Stimulated activated CD4-positive, alpha-beta T cell treated with anti-CD3 and anti-CD28 coated beads, Interleukin-1b, Interleukin-23, amount 100 ng/mL, for 4 hours (primary cell): Measurements from ENCODE around the gene TFF3.
A peak's percentile ranks its signal among the peaks of the same experiment; 100 is the strongest.

Experiments used
- DNase-seq, 2 donors: peaks; one replicate each; pipeline ENCODE4 v3.0.0-alpha.2; 2020; ENCODE audit warnings: low read depth in 2 of 2

TFF3 gene

DNA sequence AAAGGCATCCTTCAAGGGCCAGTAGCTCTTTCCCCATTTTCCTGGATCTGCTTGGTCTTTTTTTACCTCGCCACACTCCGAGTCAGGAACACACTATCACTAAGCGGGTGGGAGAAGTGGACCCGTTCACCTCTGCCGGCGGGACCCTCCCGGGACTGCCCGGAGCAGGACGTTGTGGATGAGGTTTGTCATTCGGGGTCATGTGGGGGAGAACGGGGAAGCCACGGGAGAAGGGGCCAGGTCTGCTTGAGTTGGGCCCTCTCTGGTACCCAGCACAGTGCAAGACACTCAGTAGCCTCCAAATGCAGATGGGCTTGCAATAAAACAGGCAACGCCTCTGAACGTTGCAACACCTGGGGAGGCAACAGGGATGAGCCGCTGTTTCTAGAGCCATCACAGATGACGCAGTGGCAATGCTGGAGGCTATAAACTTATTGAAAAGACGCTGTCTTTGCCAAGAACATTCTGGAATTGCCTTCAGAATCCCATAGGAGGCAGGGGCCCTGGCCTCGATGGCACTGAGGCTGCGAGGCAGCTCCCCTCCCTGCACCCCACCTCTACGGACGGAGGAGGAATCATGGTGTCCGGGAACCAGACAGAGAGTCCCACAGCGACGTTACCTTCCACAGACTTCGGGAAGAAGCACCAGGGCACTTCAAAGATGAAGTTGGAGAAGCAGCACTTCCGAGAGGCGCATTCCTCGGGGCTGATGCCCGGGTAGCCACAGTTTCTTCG, 31.8 kb upstream of the TFF3 start:
- DNase-seq = no peak

DNA sequence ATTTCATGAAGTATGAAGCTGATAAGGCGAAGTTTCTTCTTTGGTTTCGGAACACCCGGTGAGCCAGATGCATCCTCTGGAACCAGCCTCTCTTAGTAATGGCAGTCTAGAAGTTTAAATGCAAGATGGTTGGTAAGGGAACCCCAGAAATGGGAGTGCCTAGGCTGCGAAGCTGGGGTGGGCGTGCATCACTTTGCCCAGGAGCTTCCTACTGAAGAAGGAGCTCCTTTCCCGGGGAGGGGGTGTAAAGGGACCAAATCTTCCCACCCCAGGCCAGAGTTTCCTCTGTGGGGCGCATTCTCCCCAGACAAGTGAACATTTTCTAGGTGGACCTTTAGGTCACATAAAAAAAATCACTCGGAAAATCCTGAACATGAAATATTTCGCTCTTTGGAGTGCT, 31.2 kb upstream of the TFF3 start:
- no peak for DNase-seq

DNA sequence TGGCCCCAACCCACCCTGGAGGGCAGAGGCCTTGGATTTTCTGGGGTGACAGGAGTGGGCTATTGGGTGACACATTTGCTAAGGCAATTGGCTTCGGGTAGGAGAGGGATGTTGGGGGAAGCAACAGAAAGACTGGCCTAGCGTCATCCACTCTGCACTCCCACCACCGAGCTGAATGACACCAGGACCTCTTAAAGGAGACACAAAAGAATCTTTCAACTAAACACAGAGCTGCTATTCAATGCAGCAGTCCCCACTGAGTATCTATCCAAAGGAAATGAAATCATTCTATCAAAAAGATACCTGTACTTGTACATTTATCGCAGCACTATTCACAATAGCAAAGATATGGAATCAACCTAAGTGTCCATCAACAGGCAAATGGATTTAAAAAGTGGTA, 29.4 kb upstream of the TFF3 start:
- DNase-seq = no peak

DNA sequence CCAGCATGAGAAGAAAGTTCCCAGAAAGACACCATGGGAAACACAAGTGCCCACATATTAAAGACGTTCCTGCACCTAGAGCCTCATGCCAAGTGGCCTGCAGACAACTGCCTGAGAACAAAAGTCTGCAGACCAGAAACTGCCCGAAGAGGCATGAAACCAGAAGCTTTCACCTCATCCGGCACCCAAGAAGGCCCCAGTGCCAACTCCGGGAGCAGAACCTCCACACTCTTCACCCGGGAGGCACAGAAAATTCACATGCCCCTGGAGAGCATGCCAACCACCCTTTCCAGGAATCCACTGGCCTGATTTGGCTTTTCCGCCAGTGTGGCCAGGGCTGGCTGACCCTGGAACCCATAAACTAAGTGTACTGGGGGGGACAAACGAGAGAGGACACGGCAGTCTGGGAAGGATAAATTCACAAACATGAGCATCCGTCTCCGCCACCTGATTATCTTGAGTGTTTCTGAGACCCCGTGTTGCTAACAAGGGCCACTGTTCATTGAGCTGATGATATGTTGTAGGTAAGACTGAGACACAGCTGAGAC, 28.8 kb upstream of the TFF3 start:
- no peak for DNase-seq

DNA sequence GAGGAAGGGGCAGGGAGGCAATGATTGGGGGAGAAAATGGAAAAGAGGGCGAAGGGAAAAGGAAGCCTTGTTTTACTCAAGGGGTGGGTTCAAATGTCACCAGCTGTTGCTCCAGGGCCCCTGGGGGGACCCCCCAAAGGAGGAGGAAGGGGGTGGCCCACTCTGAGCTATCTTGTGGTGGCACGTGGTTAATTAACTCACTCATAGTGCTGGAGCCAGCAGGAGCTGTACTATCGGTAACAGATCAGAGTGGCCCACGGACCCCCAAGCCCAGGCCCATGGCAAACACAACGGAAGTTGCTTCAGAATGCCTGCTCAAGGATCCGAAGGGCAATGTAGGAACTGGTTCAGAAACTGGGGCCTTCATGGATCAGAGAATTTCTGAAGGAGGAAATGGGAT, 28.3 kb upstream of the TFF3 start:
- DNase-seq = no peak

DNA sequence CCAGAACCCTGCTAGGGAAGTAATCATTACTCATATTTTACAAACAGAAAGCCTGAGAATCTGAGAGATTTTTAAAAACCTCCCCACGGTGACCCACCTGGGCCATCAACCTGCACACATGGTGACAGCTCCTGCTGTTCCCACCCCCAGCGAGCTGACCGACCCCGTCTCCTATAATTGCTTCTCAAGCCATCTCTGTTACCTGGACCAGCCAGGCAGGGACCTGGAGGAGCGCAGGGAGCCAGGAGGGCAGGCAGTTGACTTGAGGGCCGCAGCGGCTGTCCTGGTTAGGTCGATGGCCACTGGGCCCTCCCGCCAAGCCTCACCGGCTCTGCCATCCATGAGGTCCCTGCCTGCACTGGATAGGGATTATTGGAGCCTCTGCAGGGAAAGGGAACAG, 27.9 kb upstream of the TFF3 start:
- no peak for DNase-seq

DNA sequence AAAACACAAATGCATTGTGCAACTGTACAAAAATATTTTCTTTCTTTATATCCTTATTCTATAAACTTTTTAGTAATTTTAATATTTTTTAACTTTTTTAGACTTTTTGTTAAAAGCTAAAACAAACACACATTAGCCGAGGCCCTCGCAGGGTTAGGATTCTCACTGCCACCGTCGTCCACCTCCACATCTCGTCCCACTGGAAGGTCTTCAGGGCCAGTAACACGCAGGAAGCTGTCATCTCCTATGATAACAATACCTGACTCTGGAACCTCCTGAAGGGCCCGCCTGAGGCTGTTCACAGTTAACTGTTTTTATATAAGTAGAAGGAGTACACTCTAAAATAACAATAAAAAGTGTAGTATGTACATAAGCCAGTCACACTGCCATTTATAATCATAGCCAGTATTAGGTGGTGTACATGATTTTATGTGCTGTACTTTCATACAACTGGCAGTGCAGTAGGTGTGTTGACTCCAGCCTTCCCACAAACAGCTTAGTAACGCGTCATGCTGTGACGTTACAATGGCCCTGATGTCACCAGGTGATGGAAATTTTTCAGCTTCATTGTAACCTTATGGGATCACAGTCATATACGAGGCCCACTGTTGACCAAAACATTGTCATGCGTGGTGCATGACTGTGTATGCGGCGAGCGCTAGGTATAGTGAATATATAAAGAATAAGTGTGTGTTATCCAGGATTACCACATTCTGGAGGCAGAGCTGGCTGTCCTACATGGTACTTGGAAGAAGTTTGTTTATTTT, 26.8 kb upstream of the TFF3 start:
- DNase-seq = no peak

DNA sequence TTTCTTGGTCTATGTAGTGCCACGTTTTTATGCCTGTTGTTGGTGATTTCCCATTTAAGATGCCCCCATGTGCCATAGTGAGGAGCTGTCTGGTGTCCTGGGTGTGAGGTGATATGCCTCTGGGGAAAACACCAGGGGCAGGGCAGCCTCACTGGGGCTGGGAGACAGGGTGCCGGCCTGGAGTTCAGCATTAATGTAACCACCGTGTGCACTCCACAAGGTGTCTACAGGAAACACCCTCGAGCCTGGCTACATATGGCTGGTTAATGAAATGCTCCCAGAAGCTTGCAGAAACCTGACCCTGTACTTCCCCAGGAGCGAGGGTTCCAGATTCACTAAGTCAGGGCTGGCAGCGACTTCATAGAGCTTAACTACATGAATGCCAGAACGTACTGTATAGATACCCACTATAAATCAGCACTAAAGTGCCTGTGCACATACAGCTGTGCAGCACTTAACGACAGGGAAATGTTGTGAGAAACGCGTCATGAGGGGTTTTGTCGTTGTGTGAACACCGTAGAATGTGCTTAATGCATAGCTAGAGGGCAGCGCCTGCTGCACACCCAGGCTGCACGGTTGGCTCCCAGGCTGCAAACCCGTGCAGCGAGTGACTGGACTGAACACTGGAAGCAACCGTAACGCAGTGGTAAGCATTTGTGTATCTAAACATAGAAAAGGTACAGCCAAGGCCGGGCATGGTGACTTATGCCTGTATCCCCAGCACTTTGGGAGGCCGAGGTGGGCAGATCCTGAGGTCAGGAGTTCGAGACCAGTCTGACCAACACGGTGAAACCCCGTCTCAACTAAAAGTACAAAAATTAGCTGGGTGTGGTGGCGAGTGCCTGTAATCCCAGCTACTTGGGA, 25.2 kb upstream of the TFF3 start:
- no peak for DNase-seq

DNA sequence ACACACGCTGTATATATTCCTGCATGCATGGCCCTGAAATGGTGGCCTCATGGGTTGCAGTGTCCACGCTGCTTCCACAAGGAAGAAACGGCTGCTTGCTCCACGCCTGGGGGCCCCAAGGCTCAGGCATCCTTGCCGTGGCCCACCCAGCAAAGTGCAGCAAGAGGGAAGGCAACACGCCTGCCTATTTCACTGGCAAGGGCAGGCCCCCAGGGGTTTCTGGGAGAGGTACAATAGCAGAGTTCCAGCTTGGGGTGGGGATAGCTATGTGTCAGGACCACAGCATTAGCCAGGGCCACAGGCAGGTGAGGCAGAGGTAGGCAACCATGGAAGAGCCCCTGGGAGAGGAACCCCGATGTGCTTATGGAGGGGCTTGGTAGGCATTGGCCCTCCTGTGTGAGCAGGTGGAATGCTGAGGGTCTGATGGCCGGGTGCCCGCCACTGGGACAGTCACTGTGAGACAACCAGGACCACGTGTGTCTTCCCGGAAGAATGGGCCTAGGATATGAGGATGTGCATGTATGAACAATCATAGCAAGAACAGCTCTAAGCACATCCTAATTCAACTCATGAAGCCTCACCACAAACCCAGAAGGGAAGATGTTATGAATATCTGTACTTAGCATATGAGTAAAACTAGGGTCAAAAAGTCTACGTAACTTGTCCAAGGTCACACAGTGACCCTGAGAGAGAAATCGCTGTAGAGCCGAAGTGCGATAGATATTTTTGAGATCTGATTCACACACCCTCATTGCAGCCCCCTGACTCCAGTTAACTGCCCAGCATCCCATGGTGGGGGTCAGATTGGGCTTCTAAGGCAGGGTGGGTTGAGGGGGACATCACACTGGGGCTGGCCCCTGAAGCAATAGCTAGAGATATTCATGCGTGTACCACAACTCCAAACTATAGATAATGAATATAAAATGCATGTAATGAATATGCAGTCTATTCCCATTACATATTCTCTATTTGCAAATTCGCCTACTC, 23.8 kb upstream of the TFF3 start:
- DNase-seq = no peak

DNA sequence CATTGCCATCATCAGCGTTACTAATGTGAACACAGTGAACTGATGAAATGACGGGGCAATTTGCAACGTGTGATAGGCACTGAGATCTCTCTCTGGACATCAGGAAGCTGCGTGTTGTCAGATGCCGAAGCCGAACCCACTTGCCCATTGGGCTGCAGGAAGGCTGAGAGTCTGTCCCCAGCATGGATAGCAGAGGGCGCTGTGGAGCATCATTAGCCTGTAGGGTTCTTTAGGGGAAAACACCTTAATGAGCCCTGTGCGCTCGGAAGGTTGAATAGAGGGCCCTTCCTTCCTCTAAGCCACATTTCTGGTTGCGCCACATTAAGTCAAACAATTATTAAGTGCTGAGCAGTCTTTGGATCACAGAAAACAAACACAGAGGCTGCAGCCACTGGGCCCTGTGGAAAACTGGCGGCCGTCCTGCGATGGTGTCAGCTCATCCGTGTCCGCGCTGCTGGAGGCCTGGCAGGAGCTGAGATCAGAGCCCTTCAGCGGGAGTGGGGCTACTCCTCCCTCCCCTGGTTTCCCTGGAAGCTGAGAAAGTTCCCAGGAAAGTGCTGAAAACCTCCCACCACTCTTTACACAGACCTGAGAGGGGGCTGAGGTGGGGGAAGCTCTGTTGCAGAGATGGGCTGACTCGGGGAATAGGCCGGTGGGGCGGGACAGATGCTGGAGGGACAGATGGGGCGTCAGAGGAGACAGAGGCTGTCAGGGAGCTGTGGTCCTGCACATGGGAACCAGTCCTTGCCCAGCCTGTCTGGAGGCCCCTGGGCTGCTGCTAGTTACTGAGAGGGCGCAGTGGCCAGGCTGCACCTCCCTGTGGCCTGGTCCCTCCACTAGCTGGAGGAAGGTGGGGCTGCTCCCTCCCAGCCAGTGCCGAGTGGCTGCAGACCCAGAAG, 22.9 kb upstream of the TFF3 start:
- DNase-seq = peak; percentile 75 to 76

DNA sequence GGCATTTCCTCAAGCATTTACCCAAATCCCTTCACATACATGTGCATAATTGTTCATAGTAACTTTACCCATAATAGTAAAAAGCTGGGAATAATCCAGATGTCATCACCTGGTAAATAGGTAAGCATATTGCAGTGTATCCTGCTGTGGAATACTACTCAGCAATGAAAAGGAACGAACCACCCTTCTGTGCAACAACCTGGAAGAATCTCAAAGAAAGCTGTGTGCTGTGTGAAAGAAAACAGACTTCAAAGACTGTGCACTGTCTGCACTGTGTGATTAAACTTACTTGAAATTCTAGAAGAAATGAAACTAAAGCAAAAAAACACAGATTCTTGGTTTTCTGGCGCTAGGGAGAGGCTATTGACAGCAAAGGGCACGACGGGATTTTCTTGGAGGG, 22.1 kb upstream of the TFF3 start:
- DNase-seq = no peak

DNA sequence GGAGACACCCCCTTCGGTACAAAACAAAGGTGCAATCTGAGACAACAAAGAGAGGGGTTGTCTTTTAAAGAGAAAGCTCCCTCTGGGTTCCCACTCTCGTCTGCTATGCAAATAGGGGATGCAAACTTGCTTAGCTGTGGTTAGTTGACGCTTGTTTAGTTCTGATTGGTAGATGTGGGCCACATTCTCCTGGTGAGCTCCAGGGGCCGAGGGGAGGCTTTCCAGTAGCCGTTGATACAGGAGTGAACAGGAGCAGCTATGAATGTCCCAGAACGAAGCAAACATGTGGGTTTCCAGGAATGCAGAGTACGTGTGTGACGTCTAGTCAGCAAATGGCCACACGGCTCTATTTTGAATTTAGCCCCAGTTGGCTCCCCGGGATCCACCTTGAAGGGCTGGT, 20.8 kb upstream of the TFF3 start:
- no peak for DNase-seq

DNA sequence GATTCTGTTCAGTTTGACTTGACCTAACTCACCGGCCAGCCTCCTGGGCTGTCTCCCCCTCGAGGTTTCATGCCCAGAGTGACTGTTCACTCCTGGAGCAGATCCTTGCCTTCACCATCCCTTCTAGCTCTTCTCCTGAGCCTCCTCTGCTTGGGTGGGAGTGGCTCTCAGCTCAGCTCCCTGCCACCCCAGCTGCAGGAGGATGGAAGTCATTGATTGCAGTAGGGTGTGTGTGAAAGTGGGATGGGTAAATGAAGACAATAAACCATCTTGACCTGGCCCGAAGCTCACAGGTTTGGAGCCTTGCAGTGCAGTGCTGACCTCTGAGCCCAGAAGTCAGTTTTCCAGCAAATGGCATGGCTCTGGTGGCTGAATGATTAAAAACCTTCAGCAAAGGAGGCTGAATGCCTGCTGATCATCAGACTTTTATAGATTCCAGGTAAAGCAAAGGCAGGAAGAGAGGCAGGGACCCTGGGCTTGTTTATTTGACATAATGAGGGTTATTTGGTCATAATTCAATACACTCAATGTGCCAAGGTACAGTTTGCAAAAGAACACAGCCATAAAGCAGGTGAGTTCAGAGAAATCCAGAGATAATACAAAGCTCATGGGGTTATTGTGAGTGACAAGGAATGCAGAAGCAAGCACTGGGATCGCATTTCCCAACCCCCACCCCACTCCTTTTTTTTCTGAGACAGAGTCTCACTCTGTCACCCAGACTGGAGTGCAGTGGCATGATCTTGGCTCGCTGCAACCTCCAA, 17.5 kb upstream of the TFF3 start:
- DNase-seq = no peak

DNA sequence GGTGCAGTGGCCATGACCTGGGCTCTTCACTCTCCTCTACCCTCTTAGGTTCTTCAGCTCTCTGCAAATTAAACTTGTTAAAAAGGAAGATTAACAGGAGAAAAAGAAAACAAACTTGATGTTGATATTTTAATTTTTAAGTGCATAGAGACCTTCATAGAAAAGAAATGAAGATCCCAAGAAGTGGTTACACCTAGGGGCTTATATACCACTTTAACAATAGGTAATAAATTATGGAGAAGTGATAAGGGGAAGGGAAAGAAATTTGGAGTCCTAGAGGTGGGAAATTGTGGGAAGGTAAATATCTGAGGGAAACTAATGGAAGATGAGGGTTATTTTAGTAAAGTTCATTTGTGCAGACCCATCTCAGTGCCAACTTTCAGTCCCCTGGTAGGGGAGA, 16.5 kb upstream of the TFF3 start:
- no peak for DNase-seq

DNA sequence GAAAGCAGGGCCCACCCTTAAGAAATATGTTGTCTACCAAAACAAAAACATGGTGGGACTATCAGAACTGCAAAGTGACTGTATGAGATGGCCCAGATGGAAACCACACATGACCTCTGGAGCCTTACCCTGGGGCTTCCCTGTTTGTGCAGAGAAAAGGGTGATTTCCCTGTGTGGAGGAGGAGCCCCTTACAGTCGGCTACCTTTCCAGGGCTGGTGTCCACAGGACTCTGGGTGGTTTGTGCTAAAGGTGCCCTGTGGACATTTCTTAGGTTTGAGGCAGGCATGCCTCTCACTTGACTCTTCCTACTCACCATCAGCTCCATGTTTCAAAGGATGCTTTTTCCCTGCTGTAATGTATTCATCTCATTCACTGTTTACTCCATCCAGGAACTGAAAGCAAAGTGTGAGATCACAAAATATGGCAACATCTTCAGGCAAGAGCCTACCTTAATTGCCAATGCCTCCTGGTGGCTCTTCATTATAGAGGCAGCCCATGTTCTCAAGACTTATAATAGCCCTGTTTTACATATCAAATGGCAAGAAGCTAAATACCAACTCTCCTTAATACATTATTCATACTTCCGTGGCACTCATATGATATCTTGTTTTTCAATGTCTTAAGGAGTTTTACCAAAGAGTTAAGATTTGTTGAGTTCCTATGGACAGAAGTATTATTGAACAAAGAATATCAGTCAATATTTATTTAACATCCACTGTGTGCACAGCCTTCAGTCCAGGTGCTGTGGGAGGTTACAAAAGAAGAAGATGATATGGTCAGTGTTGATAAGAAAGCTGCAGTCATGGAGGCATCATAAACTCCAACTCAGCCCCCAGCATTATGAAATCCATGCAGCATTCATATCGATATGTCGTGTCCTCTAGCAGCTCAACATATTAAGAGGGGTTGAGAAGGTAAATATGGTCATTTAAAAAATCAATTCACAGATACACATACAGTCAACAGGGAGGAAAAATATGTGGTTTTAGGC, 15.5 kb upstream of the TFF3 start:
- no peak for DNase-seq

DNA sequence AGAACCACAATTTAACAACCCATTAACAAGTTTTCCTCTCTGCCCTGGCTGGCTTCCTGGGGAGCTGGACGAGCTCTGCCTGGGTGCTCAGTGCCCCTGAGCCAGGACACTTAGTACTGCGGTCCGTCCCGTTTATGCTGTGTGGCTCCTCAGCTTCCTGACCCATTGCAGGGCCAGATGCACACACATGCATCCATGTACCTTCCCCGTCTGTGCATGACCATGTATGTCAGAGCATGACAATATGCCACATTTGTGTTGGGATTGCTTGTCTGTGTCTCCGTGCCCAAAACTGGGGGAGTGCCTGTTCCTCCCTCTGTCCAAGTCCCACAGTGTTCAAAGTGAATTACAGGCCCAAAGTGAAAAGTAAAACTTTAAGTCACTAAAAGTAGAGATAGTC, 9.7 kb upstream of the TFF3 start:
- DNase-seq = no peak

DNA sequence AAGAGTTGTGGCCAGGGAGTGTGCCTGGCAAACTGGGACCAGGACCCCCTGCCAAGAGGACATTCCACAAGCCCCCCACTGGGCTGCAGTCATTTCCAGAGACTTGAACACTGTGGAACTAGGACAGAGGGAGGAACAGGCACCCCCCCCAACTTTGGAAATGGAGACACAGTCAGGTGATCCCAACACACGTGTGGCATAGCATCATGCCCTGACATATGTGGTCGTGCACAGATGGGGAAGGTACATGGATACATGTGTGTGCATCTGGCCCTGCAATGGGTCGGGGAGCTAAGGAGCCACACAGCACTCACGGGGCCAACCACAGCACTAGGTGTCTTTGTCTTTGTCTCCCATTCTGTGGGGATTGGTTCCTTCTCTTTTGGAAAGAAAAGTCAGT, 6.6 kb upstream of the TFF3 start:
- no peak for DNase-seq

DNA sequence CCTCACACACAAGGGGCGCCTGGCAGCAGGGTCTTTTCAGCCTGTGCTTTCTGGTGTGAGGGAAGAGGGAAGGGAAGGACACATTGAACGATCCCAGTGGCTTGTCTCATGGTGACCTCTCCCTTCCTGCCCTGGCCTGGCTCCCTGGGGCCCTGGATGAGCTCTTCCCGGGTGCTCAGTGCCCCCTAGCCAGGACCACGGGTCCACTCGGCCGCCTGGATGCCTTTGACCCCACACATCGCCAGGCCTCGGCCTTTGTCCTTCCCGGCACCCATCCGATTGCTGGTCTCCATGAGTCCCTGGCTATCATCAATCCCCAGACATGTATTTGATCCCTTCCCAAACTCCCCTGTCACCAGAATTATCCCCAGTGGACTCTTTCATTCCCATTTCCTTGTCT, 6.0 kb upstream of the TFF3 start:
- no peak for DNase-seq
